Activated CD4-positive, CD25-positive, alpha-beta regulatory T cell treated with anti-CD3 and anti-CD28 coated beads, Interleukin-2, amount 50 U/mL, for 72 hours (primary cell): Measurements from ENCODE around the gene HECTD4.

Experiments
- DNase-seq: peaks from one replicate; pipeline ENCODE4 v3.0.0; 2021

Gene HECTD4

DNA sequence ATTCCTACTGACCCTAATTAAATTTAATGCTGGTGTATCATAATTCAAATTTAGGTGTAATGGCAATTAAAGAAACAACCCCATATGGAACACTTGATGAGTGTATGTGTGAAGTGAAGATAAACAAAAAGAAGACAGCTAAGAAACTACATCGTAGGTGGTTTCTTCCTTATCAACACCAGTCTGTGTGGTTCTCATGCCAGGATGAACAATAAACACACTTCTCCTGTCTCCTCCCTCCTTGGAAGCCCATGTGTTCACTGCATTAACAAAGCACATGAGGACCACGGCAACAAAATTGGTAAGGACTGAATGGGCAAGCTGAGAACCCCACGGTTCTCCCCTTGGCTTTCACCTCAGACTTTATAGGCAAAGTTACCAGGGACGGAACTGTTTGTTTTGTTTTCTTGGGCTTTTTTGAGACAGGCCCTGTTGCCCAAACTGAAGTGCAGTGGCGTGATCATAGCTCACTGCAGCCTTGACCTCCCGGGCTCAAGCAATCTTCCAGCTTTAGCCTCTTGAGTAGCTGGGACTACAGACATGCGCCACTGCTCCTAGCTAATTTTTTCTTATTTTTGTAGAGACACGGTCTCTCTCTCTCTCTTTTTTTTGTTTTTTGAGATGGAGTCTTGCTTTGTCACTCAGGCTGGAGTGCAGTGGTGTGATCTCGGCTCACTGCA lies 185.9 kb downstream of the HECTD4 start:
- no peak for DNase-seq

DNA sequence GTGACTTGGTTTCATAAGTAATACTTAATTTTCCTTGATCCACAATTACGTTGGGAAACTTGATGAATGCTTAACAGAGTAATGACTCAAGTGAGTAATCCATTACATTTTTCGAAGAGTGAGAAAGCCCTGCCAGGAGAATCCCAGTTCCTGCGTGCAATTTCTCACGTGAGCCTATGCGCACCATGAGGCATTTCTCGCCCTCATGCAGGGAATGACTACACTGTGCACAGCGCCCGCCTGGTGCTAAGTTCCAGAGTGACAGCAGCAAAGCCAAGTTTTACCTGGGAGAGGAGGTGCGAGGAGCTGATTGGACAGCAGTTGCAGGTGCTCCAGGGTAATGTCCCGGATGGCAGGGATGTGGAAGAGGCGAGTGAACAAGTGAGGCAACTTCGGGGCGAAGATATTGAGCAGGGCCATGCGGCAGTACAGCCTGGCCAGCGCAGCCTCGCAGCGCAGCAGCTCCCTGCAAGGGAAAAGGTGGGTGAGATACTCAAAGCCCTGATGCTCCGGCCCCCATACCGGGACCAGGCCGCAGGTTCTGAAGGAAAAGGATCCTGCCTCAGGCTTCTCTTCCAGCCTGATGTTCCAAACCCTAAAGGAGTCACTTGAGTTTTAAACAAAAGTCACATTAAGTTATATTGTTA lies 187.5 kb downstream of the HECTD4 start:
- DNase-seq: no peak

DNA sequence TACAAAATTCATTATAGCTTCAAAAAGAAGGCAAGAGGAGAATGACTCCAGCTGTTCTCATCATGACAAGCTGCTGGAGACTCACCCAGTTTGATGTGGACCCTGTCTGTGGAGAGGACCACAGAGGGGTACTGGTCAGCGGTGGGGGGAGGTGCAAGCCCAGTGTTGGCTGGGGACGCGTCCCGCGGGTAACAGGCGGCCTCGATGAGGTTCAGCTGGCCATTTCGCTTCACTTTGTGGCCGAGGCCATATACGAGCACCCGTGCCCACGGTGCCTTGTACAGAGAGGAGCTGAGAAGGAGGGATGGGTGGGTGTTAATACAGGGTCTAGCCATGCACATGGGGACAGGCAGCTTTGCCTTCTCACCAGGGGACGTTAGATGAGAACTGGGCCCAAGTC lies 189.8 kb downstream of the HECTD4 start:
- no peak for DNase-seq

DNA sequence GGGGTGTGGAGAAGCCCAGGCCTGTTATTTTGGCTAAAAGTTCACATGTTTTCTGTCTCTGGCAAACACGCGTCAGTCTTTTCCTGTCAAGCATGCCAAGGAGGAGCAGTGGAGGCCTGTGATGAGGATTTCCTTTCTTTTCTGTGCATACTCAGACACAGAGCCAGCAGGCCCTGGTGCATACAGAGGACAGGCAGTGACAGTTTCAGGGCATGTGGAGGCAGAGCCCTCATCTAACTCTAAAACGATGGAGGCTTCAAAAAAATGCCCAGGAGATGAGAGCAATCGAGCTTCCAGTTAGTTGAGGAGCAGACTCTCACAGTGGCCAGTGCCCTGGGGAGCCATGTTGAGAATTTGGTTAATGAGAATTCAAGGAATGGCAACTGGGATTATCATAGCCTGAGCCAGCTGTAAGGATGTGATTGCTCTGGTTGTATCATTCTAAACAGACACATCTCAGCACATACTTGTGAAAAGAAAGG lies 190.3 kb downstream of the HECTD4 start:
- DNase-seq: no peak

DNA sequence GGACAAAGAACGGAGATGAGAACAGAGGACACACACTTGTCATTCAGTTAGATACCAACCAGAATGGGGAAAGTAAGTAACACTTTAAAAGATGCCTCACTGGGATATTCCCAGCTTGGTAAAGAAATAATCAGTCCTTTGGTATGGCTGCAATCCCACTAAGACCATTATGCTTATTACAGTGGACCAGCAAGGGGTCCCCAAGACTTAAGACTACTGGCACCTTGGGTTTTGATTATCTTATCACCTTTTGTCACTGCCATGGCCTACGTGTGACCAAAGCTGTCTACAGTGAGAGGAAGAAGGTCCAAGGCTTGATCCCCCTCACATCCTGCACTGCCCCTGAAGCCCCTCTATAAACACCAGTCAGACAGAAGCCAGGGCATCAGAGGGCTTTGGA lies 191.0 kb downstream of the HECTD4 start:
- DNase-seq: no peak

DNA sequence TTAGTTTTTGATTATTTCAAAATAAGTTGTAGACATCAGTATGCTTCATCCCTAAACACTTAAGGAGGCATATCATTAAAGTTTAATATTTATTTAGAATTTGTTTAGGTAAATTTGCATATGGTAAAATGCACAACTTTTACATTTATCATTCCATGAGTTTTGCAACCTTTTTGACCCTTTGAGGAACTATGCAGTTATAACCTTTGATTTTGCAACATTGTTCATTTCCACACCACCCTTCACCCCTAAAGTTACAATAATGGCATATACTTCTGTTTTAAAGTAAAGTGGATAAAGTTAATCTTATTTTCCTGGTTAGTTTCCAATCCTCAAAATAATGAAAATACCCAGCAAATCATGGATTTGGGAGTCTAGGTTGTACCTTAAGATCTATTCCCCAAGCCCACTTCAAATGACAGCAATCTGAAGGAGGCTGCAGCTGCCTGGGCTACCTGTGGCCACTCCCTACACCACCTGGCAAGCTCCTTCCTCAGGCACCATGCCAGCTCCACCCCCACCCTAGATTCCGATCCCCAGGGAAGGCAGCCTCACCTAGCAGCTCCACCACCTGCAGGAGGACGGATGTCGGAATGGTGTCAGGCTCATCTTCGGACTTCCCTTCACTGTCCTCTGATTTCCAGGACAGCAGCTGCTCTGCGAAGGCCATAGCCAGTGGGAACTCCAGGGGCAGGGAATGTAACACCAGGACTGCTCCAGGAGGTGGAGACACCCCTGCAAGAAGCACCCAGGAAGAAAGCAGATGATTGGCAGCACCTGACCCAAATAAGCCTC lies 191.8 kb downstream of the HECTD4 start:
- DNase-seq: no peak

DNA sequence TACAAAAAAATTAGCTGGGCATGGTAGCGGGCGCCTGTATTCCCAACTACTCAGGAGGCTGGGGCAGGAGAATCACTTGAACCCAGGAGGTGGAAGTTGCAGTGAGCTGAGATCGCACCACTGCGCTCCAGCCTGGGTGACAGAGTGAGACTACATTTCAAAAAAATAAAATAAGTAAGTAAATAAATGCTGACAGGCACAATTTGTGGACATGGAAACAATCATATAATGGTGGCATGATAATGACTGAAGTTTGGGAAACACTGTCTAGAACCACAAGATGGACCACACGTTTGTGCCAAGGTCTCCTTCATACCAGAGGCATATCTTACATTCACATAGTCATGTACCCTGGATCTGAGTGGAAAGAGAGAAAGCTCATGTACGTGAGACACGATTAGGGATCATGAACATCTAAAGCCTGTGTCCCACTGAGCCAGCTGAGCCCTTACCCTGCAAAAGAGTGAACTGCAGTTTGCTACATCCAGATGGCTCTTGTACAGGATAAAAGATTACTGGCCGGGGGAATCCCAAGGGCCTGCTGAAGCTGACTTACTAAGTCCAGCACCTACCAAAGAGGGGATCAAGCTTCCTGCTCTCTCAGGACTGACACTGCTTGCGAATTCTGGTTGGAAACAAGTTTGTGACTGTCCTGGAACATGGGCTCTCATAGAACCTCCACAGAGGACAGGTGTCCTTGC lies 194.0 kb downstream of the HECTD4 start:
- DNase-seq: no peak

DNA sequence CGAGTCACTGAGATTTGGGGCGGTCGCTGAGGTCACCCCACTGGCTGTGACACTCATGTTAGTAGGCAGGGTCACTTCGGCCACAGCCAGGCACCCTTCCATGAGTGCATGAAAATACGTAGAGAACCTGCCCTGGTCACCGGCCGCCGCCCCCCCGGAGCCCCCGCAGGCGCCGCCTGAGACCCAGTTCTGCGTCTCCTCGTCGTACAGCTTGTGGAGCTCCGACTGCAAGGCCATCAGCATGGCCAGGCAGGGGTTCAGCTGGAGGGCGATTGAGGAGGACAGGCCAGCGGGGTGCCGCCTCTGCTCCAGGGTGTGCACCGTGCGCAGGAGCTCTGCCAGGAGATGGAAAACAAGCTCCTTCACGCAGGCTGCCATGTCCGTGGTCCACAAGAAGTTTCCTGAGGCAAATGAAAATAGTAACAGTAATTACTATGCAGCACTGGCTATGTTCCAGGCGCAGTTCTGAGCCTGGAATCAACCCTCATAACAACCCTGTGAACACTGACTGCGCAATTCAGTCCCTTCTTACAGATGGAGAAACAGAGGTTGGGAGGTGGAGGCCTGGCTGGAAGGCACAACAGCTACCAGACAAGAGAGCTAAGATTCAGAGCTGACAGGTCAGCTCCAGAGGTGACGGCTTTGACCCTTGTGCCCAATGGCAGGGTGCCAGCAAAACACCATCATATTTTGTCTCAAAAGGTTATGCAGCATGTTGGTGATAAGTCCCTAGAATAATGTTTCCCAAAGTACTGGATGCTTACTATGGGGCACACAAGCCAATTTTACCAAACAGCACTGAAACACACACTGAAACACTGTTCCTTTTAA lies 196.9 kb downstream of the HECTD4 start:
- no peak for DNase-seq

DNA sequence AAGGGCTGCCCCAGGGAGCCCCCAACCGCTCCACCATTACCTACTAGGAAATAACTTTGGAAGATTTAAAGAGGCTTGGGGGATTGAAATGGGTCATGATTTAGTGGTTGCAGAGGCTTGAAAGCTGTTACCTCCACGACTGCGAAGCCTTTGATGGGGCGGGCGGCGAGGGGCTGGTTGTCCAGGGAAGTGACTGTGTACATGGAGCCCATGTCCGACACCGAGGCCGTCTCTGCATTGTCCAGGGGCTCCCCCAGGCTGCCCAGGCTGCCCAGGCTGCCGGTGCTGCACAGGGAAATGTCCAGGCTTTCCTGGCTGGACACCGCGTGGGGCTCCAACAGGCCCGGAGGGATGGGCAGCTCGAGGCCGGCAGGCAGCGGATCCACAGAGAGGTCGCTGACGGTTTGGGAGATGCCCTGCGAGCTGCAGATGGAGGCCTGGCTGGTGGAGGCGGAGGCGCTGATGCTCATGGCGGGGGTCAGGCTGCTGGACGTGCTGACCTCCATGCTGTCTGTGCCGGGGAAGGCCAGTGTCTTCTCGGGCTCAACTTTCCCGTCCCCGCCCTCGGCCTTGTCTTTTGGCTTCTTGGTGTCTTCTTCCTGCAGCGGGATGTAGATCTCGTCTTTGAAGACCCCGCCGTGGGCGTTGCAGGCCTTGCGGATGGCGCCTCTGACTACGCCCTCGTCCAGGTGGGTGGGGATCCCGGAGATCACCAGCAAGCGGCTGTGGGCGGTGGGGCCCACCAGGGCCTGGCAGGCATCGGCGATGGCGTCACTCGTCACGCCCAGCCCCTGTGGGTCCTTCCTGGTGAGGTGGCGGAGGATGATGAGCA lies 198.0 kb downstream of the HECTD4 start:
- no peak for DNase-seq

DNA sequence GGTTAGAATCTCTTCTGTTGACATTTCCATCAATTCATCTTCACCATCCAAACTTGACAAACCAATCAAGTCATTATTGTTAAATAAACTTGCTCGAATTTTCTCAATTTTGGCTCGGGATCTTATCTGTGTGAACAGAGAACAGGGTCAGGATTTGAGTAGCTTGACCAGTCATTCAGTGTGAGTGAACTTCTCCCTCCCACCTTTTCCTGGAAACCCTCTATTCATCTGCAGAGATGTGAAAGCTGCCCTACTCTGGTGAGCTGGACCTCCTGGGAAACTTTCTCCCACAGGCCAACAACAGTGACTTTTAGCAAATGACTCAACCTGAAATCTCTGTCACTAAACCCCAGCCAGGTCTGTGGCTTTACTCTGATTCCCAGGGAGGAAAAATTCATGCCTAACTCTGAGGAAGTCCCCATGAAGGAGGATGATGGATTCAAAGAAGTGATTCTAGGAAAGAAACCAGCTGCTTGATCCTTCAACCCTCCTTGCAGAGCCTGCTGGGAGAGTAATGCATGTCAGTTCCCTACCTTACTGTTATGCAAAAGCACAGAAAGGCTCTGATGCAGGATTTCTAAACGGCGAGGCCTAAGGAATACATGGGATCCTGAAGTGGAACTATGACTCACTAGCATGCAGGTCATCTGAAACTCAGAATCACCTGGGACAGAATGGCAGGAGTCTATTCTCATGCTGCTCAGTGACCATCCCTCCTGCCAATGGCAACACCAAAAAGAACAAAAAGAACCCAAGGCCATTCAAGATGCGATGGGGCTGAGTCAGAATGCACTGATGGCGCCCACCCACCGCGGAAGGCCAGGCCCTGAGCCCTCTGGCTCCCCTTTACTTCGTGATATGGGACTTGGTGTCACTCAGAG lies 198.8 kb downstream of the HECTD4 start:
- no peak for DNase-seq

DNA sequence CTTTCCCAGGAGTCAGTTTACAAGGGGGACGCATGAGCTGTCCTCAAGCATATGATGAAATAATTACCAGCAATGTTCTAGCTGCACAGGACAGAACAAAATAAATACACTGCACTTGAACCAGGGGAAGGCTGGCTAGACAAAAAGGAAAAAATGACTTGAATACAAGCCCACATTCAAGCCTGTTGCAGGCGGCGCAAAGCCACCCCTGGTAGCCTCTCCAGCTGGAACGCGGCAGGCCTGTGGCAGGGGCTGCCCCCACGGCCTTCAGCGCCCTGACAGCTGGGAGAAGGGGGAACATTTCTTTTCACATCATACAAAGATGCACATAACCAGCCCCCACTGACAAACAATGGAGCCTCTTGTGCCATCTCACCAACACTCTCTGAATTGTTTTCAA lies 199.7 kb downstream of the HECTD4 start:
- no peak for DNase-seq

DNA sequence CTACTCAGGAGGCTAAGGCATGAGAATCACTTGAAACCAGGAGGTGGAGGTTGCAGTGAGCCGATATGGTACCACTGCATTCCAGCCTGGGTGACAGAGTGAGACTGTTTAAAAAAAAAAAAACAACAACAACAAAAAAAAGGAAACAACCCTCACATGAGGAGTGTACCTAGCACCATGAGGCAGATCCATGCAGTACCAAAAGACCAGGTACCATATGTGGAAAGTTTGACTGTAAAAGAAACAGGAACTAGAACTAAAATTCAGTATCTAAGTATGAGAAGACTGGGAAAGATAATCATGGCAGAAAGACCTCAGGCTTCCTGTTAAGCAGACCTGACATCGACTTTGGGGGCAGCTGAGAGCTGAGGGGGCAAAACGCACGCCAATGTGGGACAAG lies 201.8 kb downstream of the HECTD4 start:
- no peak for DNase-seq

DNA sequence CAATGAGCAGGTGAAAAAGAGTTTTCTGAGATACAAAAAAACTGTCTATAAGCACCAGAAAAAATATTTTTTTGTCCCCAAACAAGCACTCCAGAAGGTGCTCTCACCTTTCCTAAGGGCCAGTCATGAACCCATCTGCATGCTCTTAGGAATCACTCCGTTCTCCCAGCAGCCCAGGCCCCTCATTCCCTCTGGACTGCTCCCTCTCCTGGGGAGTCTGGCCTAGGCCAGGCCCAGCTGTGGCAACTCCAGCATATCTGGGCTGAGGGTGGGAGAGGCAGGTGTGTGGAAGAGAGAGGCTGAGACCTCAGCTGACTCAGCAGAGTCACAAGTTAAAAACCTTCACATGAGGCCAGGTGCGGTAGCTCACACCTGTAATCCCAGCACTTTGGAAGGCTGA lies 202.3 kb downstream of the HECTD4 start:
- no peak for DNase-seq

DNA sequence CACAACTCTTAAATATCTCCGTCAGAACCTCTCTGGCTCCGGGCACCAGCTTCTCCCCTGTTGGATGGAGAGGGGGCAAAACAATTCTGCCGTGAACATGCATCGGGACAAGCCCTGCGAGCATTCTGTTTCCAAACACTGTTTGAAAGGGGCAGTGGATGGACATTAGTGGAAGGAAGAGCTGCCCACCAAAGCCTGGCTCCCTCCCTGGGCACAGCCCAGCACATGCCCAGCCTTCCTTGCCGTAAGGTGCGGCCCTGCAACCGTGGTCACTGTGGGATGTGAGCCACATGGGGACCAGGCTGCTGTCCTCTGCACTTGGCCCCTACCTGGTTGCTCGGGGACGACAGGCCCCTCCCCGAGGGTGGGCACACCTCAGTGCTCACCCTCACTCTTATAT lies 202.9 kb downstream of the HECTD4 start:
- no peak for DNase-seq

DNA sequence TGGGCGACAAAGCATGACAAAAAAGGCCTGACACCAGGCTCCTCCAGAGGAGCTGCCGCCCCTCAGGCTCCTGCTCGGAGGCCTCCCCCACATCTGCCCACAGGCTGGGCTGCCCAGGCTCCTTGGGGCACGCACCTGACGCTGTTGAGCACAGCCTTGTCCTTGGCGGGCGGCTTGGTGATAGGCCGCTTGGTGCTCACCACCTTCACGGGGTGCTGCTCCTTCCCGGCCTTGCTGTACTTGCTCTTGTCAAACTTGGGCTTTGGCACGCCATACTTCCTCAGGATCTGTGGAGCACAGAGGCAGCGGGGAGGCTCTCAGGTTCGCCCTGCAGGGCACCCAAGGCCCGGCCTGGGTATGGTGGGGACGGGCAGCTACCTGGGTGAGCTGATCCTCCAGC lies 203.4 kb downstream of the HECTD4 start:
- DNase-seq: no peak

DNA sequence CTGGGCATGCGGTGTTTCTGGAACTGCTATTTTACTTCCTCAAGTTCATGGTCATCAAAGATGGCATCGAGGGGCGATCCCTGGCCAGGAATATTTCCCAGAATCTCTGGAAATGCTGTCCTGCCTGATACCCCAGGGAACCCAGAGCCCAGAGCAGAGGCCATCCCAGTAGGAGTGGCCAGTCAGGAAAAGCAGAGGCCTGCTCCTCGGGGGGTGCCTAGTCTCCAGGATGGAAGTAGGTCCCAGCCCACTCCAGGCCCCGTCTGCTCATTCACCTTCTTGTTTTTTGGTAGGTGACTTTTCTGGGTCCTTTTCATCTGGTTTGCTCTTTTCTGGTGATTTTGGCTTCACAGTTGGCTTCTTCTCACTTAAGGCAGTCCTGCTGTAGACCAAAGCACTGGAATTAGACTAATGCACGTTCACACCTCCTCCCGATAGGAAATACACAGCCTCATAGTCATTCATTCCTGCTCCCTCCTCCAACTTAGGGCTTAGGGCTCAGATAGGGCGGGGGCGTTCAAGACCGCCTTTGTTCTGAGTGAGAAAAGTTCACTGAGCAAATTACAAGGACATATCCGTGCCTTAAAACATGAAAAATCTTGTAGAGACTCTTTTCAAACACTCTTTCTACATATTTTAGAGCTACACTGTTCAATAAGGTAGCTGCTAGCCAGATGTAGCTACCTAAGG lies 205.8 kb downstream of the HECTD4 start:
- no peak for DNase-seq

DNA sequence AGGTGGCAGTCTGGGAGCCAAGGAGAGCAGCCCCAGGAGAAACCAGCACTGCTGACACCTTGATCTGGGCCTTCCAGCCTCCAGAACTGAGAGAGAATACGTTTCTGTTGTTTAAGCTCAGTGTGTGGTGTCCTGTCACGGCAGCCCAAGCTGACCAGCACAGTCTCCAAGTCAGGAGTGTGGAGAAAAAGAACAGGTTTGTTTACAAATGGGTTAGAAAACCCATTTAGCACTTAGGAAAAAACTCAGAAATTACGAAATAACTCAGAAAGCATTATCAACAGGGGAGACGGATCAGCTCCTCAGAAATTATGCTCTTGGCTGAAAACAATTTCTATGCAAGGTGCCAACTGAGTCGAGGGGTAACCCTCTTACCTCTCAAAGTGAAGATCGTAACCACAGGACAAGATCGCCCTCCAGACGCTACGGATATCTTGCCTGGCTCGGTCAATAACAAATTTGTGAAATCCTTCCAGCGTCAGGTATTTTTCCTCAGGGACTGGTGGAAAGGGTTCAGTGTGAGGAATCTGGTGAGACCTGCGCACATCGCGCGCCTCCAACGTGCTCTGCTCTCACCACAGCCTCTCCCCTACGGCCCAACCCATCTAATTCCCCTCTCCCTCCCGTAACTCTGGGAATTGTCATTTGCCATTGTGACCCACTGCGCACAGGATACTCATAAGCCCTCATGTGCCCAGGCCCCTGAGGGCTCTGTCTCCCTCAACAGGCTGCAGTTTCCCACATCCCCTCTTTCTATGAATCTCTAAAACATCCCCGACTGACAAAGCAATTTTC lies 206.7 kb downstream of the HECTD4 start:
- no peak for DNase-seq

DNA sequence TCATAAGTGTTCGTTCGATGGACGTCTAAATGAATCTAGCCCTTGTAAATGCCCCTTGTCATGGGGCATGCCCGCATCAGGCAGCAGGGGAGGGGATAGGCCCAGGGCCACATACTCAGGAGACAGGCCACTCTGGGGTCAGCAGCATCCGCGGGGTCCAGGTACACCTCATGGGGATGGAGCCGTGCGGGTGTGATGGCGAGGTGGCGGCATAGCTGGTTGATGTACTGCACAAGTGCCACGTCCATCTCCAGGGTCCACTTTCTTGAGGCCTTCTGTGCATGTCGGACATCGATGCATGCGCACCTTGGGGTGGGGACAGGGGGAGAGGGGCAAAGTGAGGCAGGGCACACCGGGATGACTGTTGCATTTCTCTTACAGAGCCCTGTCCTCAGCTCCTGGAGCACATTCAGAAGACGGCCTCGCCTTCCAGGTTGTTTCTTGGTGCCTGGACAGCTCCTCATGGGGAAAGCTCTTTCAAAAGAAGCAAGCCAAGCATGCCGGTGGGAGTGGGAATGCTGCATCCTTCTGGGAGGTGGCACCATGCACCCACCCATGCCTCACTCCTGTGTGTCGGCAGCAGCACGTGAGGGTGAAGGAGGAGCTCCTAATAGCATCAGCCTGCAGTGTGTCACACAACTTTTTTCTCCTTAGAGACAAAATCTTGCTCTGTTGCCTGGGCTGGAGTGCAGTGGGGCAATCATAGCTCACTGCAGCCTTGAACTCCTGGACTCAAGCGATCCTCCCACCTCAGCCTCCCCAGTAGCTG lies 209.5 kb downstream of the HECTD4 start:
- no peak for DNase-seq
